ENCODE data around the gene TMEM144.

DNA sequence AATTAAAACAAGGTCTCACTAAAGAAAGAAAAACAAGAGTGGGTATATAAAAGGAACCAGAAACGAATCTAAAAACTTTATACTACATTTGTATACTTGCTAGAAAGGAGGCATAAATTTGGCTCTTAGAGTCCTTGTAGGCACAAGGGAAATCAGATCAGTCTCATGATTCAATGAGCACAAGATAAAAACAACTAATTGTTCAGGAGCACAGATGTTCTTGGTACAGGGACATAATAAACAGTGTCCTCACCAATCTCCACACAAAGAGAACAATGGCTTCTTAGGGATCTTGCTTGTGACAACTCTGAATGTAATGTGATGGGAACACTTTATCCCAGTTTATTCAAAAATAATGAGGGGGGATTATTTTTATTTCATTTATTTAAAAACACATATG, 28.3 kb downstream of the TMEM144 start:
- TF ChIP-seq, protein P1, sequence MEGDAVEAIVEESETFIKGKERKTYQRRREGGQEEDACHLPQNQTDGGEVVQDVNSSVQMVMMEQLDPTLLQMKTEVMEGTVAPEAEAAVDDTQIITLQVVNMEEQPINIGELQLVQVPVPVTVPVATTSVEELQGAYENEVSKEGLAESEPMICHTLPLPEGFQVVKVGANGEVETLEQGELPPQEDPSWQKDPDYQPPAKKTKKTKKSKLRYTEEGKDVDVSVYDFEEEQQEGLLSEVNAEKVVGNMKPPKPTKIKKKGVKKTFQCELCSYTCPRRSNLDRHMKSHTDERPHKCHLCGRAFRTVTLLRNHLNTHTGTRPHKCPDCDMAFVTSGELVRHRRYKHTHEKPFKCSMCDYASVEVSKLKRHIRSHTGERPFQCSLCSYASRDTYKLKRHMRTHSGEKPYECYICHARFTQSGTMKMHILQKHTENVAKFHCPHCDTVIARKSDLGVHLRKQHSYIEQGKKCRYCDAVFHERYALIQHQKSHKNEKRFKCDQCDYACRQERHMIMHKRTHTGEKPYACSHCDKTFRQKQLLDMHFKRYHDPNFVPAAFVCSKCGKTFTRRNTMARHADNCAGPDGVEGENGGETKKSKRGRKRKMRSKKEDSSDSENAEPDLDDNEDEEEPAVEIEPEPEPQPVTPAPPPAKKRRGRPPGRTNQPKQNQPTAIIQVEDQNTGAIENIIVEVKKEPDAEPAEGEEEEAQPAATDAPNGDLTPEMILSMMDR (IDR thresholded peaks at IDR 0.05; ENCODE audit: low read length) = no peak
- no peak for TF ChIP-seq EZH2 (optimal IDR thresholded peaks at IDR 0.05; ENCODE audit: low read depth, low read length)
